SK-N-SH (cell line): Measurements from ENCODE around the gene GCDH. TPM values are rescaled to one million over a fixed set of nuclear protein-coding genes. Genes with fewer than 3 reads are reported as not detected.

Experiments used
- CTCF ChIA-PET: fragments of 300-600, 350-600 bp; formaldehyde crosslinking; extraction: SDS; loops from one replicate; lab custom pipeline; 2021; lab: Yijun Ruan, JAX
- POLR2A ChIA-PET: fragments of 350-600 bp; sonication (Branson Sonifier 250); formaldehyde crosslinking; extraction: SDS; loops from one replicate; lab custom pipeline; 2020; ENCODE audit warnings: antibody characterized with exemption, inconsistent platforms; lab: Yijun Ruan, JAX
- DNase-seq: peaks from one replicate; pipeline ENCODE4 v3.0.0; 2012
- H2AFZ ChIP-seq: fragments of 200-600 bp; sonication (generic); 2 replicates; pipeline ENCODE4 v1.8.1; 2016; ENCODE audit warnings: antibody characterized with exemption, mild to moderate bottlenecking, low read depth
- H3F3A ChIP-seq: fragments of 200-600 bp; sonication (generic); replicated peaks from 2 replicates; pipeline ENCODE3; 2016; ENCODE audit warnings: antibody characterized with exemption, mild to moderate bottlenecking; ENCODE audit not compliant: insufficient read depth
- H3K27ac ChIP-seq, 2 experiments: fragments of 200-500 bp in 1 of 2; fragments of 200-600 bp in 1 of 2; sonication (Bioruptor generic) in 1 of 2; sonication (generic), shearing (Covaris generic) in 1 of 2; 2 replicates each; pipeline versions ENCODE4 v1.5.1 to v1.6.1; 2014 to 2016; ENCODE audit warnings: low read depth in 2 of 2, inconsistent platforms in 1 of 2, low read length in 1 of 2, mild to moderate bottlenecking in 1 of 2, mixed read lengths in 1 of 2
- H3K27me3 ChIP-seq: fragments of 200-600 bp; sonication (generic), shearing (Covaris generic); 2 replicates; pipeline ENCODE4 v1.6.1; 2016; ENCODE audit warnings: mixed run types; ENCODE audit not compliant: insufficient read depth
- H3K36me3 ChIP-seq, 2 experiments: fragments of 200-500 bp in 1 of 2; fragments of 200-600 bp in 1 of 2; sonication (Bioruptor generic) in 1 of 2; sonication (generic) in 1 of 2; replicated peaks in 1 of 2; 2 replicates each; pipeline versions ENCODE3 to v1.5.1; 2014 to 2016; ENCODE audit warnings: low read length in 1 of 2, mild to moderate bottlenecking in 1 of 2; ENCODE audit not compliant: insufficient read depth in 2 of 2, control insufficient read depth in 1 of 2
- H3K4me1 ChIP-seq, 2 experiments: fragments of 200-500 bp in 1 of 2; fragments of 200-600 bp in 1 of 2; sonication (Bioruptor generic) in 1 of 2; sonication (generic), shearing (Covaris generic) in 1 of 2; 2 replicates each; pipeline versions ENCODE4 v1.5.1 to v1.6.1; 2014 to 2016; ENCODE audit warnings: low read depth in 1 of 2, low read length in 1 of 2, mixed run types in 1 of 2; ENCODE audit not compliant: insufficient read depth in 2 of 2, control insufficient read depth in 1 of 2
- H3K4me2 ChIP-seq: fragments of 200-600 bp; sonication (generic), shearing (Covaris generic); 2 replicates; pipeline ENCODE4 v1.6.1; 2017; ENCODE audit warnings: mixed run types
- H3K4me3 ChIP-seq, 2 experiments: fragments of 200-500 bp in 1 of 2; fragments of 200-600 bp in 1 of 2; sonication (Bioruptor generic) in 1 of 2; sonication (generic), shearing (Covaris generic) in 1 of 2; 2 replicates each; pipeline versions ENCODE4 v1.5.1 to v1.8.1; 2014 to 2016; ENCODE audit warnings: low read depth in 2 of 2, inconsistent platforms in 1 of 2, low read length in 1 of 2, mild to moderate bottlenecking in 1 of 2, mixed read lengths in 1 of 2, moderate library complexity in 1 of 2
- H3K79me2 ChIP-seq: fragments of 200-600 bp; sonication (generic); 2 replicates; pipeline ENCODE4 v1.8.1; 2017; ENCODE audit warnings: mild to moderate bottlenecking; ENCODE audit not compliant: insufficient read depth
- H3K9ac ChIP-seq: fragments of 200-600 bp; sonication (generic); 2 replicates; pipeline ENCODE4 v1.6.1; 2017; ENCODE audit warnings: mixed run types
- H3K9me2 ChIP-seq: fragments of 200-600 bp; sonication (generic); 2 replicates; pipeline ENCODE4 v1.6.1; 2017; ENCODE audit warnings: mixed run types
- H3K9me3 ChIP-seq: fragments of 200-600 bp; sonication (generic); 2 replicates; pipeline ENCODE4 v1.6.1; 2017; ENCODE audit warnings: mixed run types, mild to moderate bottlenecking, moderate library complexity
- H4K20me1 ChIP-seq: fragments of 200-600 bp; sonication (generic); 2 replicates; pipeline ENCODE4 v1.6.1; 2017; ENCODE audit warnings: mild to moderate bottlenecking, mixed run types; ENCODE audit not compliant: insufficient read depth
- CHD2 ChIP-seq: fragments of 150-350 bp; IDR thresholded peaks from 2 replicates; pipeline ENCODE4 v1.6.1; 2018; ENCODE audit warnings: low read length; ENCODE audit not compliant: partially characterized antibody
- EP300 ChIP-seq, 2 experiments: IDR thresholded peaks; 2 replicates each; pipeline versions ENCODE4 v1.4.0 to v1.6.1; 2012; ENCODE audit warnings: borderline replicate concordance in 1 of 2, low read depth in 1 of 2, low read length in 1 of 2
- EZH2phosphoT487 ChIP-seq: fragments of 200-600 bp; sonication (generic); IDR thresholded peaks from 2 replicates; pipeline ENCODE4 v1.6.1; 2017; ENCODE audit warnings: low read depth, mixed run types, mild to moderate bottlenecking, antibody characterized with exemption, moderate library complexity, borderline replicate concordance
- FOXM1 ChIP-seq: IDR thresholded peaks from 2 replicates; pipeline ENCODE4 v1.4.0; 2012; ENCODE audit warnings: low read depth, mild to moderate bottlenecking
- JUND ChIP-seq: IDR thresholded peaks from 2 replicates; pipeline ENCODE4 v1.4.0; 2012
- MEF2A ChIP-seq: IDR thresholded peaks from 2 replicates; pipeline ENCODE4 v1.4.0; 2012; ENCODE audit warnings: low read depth, borderline replicate concordance
- MXI1 ChIP-seq: IDR thresholded peaks from 2 replicates; pipeline ENCODE4 v1.6.1; 2012; ENCODE audit warnings: mild to moderate bottlenecking, low read depth, low read length, improper control_type of control experiment
- NFIC ChIP-seq: IDR thresholded peaks from 2 replicates; pipeline ENCODE4 v1.4.0; 2012; ENCODE audit warnings: borderline replicate concordance
- NRF1 ChIP-seq: IDR thresholded peaks from 2 replicates; pipeline ENCODE4 v1.6.1; 2012; ENCODE audit warnings: low read depth, mild to moderate bottlenecking, low read length
- POLR2AphosphoS5 ChIP-seq: IDR thresholded peaks from 2 replicates; pipeline ENCODE4 v1.6.1; 2012; ENCODE audit warnings: low read depth, low read length
- SIN3A ChIP-seq: IDR thresholded peaks from 2 replicates; pipeline ENCODE4 v1.6.1; 2012; ENCODE audit warnings: low read depth, mild to moderate bottlenecking, low read length, moderate library complexity, borderline replicate concordance
- TEAD4 ChIP-seq: IDR thresholded peaks from 2 replicates; pipeline ENCODE4 v1.4.0; 2012; ENCODE audit warnings: mild to moderate bottlenecking, borderline replicate concordance; ENCODE audit not compliant: insufficient read depth
- YY1 ChIP-seq: IDR thresholded peaks from 2 replicates; pipeline ENCODE4 v1.4.0; 2012; ENCODE audit warnings: low read depth, mild to moderate bottlenecking
- WGBS: methylation state at CpG from one replicate; pipeline ENCODE4 v1.1.6; 2017; ENCODE audit warnings: low lambda C conversion rate; 5-methylcytosine and 5-hydroxymethylcytosine counted together
- polyA plus RNA-seq, 3 experiments: library from polyadenylated mRNA; depleted of rRNA; stranded (reverse); fragments of >200 nt; gene quantifications; 2 replicates each; pipeline ENCODE4 v1.2.3, GENCODE V29; 2012
- TF ChIP-seq, protein P1 (sequence below): fragments of 150-350 bp; IDR thresholded peaks from 2 replicates; pipeline ENCODE4 v1.6.1; 2017; ENCODE audit warnings: antibody characterized with exemption, low read length, low read depth, borderline replicate concordance
- TF ChIP-seq, protein P2 (sequence below): fragments of 150-350 bp; IDR thresholded peaks from 2 replicates; pipeline ENCODE4 v1.6.1; 2016; ENCODE audit warnings: mild to moderate bottlenecking, low read depth, low read length
- TF ChIP-seq, protein P3 (sequence below): IDR thresholded peaks from 2 replicates; pipeline ENCODE4 v1.4.0; 2012; ENCODE audit warnings: low read depth, borderline replicate concordance

GCDH gene
- polyA plus RNA-seq, 1 of the 3 experiments (the other 2 are of a cell fraction): 29.4 TPM

DNA sequence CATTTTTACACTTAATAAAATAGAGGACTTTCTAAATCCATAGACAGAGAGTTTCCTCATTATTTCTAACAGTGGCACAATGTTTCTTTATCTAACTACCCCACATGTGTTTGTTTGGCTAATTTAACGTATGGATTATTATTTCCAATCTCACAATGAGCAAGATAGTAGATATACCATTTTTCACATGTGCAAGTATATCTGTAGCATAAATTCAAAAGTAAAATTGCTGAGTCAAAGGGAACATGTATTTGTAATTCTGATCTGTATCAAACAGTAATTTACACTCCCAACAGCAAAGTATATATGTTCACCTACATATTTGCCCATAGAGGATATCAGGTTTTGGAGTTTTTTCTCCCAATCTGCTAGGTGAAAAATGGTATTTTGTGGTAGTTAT lies 34.3 kb upstream of the GCDH start:
- H3K4me3 ChIP-seq: no peak overlapping the region
- H3K27me3 ChIP-seq: no peaks in the 10 kb centered on the region
- H3K4me1 ChIP-seq: no peaks in the 10 kb centered on the region
- H3K79me2 ChIP-seq: no peaks in the 10 kb centered on the region
- H3F3A ChIP-seq: peaks cover 6% of the 10 kb centered on the region
- no peaks in the 10 kb centered on the region for H3K9me3 ChIP-seq
- CTCF ChIA-PET: interaction anchor here (2.5 kb wide), 1 partner anchor 9 kb away, joined by 20 read pairs; no protein-coding TSS in a partner anchor
- no peak overlapping the region for H3K9ac ChIP-seq
- WGBS: 88% methylated on average over 1 of the region's 1 CpG
- no peak for DNase-seq
- TF ChIP-seq, protein P1, sequence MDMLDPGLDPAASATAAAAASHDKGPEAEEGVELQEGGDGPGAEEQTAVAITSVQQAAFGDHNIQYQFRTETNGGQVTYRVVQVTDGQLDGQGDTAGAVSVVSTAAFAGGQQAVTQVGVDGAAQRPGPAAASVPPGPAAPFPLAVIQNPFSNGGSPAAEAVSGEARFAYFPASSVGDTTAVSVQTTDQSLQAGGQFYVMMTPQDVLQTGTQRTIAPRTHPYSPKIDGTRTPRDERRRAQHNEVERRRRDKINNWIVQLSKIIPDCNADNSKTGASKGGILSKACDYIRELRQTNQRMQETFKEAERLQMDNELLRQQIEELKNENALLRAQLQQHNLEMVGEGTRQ: no peak
- no peak for TF ChIP-seq MXI1
- no peak for TF ChIP-seq YY1
- TF ChIP-seq FOXM1: no peak
- TF ChIP-seq NRF1: no peak
- no peak for TF ChIP-seq SIN3A
- no peak for TF ChIP-seq TEAD4
- no peak for TF ChIP-seq POLR2AphosphoS5
- no peak for TF ChIP-seq MEF2A
- no peak for TF ChIP-seq NFIC
- no peak for TF ChIP-seq EP300 (IDR thresholded peaks at IDR 0.05; ENCODE audit: borderline replicate concordance in 1 of 2, low read depth in 1 of 2, low read length in 1 of 2)
- TF ChIP-seq, protein P2, sequence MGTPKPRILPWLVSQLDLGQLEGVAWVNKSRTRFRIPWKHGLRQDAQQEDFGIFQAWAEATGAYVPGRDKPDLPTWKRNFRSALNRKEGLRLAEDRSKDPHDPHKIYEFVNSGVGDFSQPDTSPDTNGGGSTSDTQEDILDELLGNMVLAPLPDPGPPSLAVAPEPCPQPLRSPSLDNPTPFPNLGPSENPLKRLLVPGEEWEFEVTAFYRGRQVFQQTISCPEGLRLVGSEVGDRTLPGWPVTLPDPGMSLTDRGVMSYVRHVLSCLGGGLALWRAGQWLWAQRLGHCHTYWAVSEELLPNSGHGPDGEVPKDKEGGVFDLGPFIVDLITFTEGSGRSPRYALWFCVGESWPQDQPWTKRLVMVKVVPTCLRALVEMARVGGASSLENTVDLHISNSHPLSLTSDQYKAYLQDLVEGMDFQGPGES: no peak
- TF ChIP-seq, protein P3, sequence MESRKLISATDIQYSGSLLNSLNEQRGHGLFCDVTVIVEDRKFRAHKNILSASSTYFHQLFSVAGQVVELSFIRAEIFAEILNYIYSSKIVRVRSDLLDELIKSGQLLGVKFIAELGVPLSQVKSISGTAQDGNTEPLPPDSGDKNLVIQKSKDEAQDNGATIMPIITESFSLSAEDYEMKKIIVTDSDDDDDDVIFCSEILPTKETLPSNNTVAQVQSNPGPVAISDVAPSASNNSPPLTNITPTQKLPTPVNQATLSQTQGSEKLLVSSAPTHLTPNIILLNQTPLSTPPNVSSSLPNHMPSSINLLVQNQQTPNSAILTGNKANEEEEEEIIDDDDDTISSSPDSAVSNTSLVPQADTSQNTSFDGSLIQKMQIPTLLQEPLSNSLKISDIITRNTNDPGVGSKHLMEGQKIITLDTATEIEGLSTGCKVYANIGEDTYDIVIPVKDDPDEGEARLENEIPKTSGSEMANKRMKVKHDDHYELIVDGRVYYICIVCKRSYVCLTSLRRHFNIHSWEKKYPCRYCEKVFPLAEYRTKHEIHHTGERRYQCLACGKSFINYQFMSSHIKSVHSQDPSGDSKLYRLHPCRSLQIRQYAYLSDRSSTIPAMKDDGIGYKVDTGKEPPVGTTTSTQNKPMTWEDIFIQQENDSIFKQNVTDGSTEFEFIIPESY: no peak
- TF ChIP-seq CHD2: no peak
- TF ChIP-seq JUND: no peak
- TF ChIP-seq EZH2phosphoT487: no peak
- no peaks in the 10 kb centered on the region for H4K20me1 ChIP-seq
- H2AFZ ChIP-seq: no peak overlapping the region
- no peak overlapping the region for H3K27ac ChIP-seq
- POLR2A ChIA-PET: no interaction called here
- H3K9me2 ChIP-seq: no peaks in the 10 kb centered on the region
- H3K36me3 ChIP-seq: no peaks in the 10 kb centered on the region
- no peak overlapping the region for H3K4me2 ChIP-seq
